HG03521 (cell line): Measurements from ENCODE around the gene KBTBD4.
"Not testable (repeated sequence)": the region's sequence is repeated elsewhere in the genome, so short reads cannot be mapped to it uniquely, and the experiment has no call there.

ENCODE experiments used
- ATAC-seq: cut with Tn5 transposase; IDR thresholded peaks from one replicate; pipeline ENCODE4 v1.9.1; 2021; ENCODE audit warnings: mild to moderate bottlenecking, moderate library complexity; ENCODE audit not compliant: unreplicated experiment

Gene KBTBD4

DNA sequence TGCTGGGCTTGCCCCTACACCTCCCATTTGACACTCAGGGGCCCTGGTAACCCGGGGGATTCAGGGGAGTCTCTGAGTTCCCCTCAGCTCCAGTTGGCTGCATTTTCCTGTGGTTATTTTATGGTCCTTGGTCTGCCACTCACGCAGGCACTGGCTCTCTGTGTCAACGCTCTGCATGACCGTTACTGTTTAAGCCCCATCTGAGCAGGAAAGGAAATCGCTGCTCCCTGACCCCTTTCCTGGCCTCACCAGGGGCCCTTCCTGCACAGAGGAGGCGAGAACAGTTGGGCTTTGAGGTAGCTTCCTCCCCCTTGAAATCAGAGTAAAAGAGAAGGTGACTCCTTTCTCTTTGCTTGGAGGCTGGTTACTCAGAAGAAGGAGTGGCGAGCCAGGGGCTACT lies 13.0 kb upstream of the KBTBD4 start:
- ATAC-seq = no peak

DNA sequence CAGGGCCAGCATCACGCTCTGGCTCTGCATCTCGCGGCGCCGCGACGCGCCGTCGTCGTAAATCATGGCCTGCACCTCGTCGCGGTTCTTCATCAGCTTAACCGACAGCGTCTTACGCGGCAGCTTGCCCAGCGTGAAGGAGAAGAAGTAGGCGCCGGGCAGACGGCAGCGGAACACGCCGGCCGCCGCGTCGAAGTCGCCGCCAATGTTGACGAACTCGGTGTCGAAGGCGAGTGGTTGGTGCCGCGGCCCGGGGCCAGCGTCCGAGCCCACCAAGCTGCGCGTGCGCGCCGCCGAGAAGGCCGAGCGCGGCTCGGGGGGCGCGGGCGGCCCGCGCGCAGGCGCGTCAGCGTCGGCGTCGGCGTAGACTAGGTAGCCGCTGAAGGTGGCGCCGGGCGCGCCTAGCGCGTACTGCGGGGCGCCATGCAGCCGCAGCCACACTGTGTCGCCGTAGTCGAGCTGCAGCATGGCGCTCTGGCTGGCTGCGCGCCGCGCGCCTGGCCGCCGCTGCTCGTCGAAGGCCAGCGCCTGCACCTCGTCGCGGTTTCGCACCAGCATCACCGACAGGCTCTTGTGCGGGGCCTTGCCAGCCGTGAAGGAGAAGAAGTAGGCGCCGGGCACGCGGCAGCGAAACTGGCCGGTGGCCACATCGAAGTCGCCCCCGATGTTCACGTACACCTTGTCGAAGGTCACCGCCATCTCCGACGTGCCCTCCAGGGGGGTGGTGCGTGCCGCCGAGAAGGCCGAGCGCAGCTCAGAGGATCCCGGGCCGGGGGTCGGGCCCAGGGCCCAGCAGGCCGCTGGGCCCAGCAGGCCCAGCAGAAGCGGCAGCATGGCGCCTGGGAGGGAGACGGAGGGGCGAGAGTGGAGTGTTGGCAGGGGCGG lies 11.4 kb upstream of the KBTBD4 start:
- no peak for ATAC-seq

DNA sequence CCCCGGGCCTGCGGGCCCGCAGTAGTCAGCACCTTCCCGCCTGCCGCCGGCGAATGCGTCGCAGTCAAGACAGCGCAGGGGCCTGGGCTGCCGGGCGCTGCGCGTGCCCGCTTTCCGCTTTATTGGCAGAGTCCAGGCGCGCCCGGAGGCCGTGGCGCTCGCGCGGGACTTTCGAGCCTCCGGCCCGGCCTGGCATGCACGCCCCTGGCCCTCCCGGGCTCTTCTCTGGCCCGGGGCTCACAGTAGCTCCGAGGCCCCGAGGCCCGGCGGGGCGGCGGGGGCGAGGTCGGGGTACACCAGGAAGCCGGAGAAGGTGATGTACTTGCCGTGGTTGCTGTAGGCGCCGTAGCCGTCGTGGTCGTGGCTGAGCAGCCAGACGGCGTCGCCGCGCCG lies 10.8 kb upstream of the KBTBD4 start:
- ATAC-seq = no peak

DNA sequence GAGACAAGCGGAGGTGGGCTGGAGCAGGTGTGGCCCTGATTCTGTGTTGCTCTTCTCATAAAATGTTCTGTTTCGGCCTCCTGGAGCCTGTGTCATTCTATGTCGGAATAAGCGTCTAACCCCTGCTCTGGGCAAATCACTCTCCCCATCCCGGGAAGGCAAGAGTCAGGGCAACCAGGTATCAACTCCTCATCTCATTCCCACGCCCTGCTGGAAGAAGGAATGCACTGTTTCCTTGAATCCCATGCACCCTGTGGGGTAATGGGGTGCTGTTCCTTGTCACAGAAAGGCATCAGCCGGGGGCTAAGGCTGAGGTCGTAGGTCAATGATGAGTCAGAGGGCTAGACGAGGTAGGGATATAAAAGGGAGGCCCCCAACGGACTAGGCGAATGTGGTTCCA lies 10.3 kb upstream of the KBTBD4 start:
- ATAC-seq = no peak

DNA sequence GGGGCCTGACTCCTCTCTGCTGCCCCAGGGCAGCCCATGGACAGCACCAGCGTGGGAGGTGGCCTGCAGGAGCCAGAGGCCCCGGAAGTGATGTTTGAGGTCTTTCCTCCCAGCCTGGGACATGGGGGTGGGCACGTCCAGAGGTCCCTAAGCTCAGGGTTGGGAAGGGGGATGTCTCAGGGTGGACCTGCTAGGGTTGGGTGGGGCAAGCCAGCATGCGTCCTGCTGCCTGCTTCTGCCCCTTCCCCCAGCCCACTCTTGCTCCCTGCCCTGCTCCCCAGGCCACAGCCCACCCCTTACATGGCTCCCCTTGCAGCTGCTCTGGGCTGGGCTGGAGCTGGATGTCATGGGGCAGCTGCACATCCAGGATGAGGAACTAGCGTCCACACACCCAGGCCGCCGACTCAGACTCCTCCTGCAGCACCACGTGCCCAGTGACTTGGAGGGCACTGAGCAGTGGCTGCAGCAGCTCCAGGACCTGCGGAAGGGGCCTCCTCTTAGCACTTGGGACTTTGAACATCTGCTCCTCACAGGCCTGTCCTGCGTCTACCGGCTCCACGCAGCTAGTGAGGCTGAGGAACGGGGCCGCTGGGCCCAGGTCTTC lies 9.1 kb upstream of the KBTBD4 start:
- no peak for ATAC-seq

DNA sequence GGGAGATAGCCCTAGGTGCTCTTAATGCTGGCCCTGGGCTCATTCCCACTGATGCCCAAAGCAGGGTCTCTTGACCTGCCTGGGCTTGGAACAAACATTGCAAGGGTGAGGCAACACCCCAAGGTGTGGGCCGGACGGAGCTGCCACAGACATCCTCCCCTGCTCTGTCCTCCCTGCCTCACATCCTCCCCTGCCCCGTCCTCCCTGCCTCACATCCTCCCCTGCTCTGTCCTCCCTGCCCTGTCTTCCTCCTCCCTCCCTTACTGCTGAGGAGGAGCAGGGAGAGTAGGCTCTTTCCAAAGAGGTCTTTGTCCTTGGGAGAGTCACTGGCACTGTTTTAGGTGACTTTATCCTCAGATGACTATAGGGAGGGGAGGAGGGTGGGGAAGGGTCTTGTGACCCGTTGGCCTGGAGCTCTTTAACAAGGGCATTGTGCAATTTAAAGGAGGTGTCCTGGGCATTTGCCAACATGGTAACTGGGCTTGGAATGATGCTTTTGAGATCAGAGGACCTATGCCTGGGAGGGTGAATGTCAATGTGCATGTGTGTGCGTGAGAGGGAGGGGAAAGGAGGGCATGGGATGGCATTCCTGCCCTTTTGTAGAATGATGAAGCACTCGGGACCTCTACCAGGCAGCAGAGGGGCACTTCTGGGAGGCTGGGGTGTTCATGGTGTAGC lies 8.4 kb upstream of the KBTBD4 start:
- ATAC-seq = no peak

DNA sequence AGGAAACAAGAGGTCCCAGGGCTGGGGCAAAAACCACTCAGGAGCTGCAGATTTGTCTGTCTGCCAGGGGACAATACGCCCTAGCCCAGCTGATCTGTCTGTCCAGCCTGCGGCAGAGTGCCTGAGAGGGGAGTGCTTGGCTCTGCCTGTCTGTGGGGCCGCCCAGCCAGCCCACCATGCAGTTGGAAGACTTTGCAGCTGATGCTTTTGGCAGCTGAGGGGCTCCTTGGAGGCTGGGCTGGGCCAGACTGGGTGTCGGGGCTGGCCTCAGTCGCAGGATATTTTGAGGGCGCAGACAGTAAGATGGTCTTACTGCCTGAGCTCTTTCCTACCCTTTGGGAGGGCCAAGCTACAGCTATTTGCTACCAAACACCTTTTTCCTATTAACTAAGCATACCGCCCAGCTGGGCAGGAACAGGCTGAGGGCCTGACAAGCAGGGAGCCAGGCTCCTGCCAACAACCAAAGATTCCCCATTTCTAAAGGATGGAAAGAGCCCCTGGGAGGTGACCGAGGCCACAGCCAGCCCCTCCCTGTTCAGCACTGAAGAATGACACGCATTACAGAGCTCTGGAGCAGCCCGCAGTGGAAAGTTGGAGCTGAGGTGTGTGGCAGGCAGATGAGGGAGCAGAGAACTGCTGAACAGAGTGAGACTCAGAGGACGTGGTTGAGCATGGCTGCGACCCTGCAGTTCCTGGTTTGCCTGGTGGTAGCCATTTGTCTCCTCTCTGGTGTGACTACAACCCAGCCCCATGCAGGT lies 7.5 kb upstream of the KBTBD4 start, which contains the start of gene FAM180B:
TSS of gene FAM180B (plus strand) at position 581 of the 758 bp plus-strand sequence. CDS start at position 672, 91 bp downstream.
- no peak for ATAC-seq

DNA sequence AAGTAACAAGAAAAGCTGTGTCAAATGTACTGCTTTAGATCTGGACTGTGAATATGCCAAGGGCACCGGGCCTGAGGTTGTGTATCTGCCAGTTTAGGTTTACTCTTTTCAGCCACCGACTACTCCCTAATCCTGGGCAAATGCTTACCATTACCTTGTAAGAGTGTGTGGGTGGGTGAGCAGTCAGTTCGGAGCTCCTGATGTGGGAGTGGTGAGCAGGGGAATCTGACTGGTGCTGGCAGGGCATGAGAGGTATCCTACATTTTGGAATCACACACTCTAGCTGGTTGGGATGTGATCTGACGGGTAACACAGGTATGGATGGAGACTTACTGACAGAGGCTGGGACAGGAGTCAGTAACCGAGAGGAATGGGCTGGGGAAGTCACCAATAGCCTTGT lies 5.1 kb upstream of the KBTBD4 start:
- no peak for ATAC-seq

DNA sequence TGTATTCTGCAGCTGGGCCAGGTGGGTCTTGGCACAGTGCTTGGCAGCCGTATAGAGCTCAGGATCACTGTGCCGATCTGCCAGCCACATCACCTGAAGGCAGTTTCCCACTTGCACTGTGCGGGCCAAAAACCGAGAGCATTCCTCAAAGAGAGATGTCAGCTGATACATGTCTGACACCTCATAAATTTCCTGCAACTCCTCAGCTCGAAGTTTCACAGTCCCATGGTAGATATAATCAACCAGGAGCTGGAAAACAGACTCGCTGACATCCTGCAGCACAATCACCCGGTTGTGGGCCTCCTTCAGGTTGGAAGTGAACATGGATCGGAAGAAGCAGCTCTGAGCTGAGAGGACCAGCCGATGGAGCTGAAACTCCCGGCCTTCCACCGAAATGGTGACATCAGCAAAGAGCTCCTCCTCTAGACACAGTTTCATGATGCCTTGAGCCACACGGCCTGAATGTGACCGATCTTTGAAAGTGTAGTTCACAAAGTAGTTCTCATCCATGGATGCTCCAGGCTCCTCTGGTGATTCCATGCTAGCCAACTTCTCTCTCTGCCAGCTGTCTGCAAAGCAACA lies 1.2 kb downstream of the KBTBD4 start:
- ATAC-seq = no peak

DNA sequence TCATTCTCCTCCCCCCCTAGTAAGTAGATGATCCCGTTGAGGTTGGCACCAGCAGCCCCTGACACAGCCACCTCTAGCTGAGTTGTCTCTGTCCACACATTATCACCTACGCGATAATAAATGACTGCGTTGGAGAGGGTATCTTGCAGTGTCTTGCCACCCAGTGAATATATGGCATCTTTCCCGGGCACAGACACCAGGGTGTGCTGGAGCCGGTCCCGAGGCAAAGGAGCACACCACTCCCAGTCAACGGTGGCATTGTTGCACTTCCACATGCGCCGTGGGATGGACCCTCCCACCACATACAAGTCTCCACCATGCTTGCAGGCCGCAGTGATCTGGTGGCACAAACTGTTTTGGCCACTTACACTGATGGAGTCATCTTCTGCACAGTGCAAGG lies 5.4 kb downstream of the KBTBD4 start:
- no peak for ATAC-seq

DNA sequence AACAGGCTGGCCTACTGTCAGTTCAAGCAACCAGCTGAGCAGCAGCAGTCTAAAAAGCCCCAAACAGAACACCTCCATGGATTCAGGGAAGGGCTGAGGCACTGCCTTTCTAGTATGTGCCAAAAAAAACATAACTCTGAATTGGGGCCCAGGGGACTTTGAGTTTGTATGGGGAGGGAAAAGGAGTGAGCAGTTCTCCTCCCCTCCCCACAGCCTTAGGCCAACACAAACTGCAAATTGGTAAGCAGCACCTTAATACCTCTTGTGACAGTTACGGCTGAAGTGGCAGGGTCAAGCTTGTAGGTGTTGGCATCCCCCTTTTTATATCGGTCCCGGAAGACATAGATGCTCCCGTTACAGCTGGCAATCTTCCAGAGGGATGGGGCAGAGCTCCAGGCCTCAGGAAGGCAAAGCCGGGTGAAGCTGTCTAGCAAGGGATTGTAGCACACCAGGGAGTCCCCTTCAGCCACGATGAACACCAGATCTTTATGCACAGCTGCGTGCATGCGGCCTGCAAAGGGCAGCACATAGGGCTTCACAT lies 6.0 kb downstream of the KBTBD4 start:
- no peak for ATAC-seq

DNA sequence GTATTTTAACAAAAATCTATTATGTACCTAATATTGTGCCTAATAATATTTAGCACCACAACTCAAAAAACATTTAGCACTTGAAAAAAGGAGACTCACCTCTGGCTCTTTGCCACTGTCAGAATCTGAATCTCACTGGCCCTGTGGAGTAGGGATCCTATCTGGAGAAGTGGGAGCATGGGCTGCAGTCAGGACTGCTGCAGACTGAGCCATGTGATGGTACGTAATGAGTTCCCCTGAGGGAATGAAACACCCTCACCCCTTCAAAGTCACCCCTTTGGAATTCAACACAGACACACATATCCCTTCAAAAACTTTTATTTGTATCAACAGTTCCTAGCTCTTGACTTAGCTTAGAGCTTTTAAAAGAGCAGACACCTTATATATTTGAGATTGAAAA lies 6.9 kb downstream of the KBTBD4 start:
- no peak for ATAC-seq

DNA sequence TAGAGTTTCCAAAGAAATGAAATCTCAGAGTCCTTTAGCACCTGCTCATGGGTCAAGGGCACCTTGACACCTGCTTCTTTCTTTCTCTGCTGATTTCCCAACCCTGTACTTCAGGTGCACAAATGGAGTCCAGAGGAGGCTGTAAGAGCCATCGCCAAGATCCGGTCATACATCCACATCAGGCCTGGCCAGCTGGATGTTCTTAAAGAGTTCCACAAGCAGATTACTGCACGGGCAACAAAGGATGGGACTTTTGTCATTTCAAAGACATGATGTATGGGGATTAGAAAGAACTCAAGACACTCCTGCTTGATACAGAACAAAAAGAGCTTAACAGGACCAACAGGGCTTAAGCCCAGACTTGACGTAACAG lies 7.4 kb downstream of the KBTBD4 start:
- ATAC-seq = no peak

DNA sequence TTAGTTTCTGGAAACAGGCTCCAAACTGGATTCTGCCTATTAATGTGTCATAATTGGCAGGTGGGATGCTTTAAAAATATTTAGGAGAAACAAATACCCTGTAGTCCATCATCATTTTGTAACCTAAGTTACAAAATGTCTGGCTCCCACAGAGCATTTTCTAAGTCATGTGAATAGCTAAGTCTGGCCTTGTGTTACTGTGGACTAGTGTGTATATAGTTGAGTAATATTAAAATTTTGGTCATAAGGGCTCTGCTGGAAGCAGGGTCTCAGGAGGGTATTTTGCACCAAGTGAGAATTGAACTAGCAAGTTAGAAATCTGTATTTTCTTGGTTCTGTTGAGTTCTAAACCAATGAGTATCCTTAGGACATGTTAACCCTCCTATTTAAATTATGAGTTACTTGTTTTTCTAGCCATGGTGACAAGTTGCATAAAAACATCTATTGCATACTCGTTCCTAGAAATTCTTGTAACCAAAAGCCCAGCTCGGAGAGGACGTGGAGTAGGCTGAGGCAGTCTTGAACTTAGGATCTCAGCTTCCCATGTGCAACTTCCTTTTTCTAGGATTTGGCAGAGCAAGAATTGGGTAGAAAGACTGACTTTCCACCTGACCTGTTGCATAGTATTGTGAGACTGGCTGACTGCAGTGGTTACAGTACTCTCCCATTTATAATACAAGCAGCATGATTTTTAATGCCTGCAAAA lies 8.0 kb downstream of the KBTBD4 start:
- ATAC-seq = no peak

DNA sequence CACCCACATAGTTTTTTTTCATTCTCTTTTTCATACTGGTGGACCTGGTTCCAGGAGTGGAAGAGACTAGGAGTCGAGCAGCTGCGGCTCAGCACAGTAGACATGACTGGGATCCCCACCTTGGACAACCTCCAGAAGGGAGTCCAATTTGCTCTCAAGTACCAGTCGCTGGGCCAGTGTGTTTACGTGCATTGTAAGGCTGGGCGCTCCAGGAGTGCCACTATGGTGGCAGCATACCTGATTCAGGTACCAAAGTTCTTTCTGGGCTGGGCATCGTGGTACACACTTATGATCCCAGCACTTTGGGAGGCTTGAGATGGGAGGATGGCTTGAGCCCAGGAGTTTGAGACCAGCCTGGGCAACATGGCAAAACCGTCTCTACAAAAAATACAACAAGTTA lies 9.1 kb downstream of the KBTBD4 start:
- no peak for ATAC-seq

DNA sequence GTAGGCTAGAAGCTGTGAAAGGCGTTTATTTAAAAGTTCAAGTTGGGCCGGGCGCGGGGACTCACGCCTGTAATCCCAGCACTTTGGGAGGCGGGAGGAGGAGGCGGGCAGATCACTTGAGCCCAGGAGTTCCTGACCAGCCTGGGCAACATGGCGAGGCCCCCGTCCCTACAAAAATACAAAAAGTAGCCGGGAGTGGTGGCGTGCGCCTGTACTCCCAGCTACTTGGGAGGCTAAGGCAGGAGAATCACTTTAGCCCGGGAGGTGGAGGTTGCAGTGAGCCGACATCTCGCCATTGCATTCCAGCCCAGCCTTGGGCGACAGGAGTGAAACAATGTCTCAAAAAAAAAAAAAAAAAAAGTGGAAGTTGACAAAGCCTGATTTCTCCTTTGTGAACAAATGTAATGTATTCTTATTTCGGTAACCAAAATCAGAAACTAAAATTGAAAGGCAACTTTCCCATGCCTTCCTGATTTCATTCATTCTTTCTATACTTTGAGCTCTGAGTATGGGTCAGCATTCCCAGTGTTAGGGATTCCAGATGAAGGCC lies 12.5 kb downstream of the KBTBD4 start:
- no peak for ATAC-seq

DNA sequence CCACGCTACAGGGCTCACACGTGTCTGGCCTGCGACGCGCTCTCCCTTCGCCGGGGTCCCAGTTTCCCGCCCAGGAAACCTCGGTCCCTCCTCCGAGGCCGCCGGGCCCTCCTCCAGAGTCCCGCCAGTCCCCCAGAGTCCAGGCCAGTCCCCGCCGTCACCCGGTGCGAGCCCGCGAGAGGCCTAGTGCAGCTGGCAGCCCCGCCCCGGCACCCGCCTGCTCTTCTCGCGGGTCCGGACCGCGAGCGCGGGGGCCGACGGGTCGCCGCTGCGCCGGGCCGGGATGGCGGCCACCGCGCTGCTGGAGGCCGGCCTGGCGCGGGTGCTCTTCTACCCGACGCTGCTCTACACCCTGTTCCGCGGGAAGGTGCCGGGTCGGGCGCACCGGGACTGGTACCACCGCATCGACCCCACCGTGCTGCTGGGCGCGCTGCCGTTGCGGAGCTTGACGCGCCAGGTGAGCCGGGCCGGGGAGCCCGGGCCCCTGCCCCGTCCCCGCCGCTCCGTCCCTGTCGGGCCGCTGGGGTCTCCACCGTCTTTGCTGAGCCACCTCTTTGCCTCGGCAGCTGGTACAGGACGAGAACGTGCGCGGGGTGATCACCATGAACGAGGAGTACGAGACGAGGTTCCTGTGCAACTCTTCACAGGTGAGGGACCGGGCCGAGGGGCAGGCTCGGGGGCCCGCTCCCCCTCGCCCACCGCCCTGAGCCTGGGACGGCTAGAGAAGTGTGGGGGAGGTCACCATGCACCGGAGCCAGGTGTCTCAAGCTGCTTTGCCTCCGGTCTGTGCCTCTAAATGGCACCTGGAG lies 13.2 kb downstream of the KBTBD4 start, which contains the start of gene PTPMT1:
TSS of gene PTPMT1 (plus strand) at position 260 of the 809 bp plus-strand sequence. CDS start at position 284, 24 bp downstream.
- peak; percentile 75 for ATAC-seq

DNA sequence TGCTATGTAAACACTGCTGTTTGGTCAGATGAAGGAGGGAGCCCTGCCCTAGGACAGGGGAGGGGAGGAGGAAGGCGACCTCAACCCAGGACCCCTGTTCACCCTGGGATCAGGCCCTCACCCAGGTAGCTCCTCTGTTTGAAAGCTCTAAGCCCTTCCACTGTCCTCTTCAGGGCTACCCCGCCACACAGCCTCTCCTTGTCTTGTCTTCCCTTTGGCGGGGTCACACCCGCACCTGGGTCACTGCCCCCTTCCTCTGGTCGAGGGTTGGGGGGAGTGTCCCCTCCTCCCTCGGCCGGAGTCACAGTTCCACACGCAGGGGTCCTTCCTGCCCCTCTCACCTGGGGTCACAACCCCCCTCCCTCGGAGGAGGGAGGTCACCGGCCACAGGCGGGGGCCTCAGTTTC lies 13.8 kb downstream of the KBTBD4 start:
- ATAC-seq = peak; percentile 4

DNA sequence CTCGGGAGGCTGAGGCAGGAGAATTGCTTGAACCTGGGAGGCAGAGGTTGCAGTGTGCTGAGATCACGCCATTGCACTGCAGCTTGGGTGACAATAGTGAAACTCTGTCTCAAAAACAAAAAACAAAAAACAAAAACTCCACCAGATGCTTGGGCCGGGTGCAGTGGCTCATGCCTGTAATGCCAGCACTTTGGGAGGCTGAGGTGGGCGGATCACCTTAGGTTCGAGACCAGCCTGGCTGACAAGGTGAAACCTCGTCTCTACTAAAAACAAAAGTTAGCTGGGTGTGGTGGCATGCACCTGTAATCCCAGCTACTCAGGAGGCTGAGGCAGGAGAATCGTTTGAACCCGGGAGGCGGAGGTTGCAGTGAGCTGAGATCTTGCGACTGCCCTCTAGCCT lies 14.4 kb downstream of the KBTBD4 start:
- not testable (repeated sequence) for ATAC-seq
